SK-N-SH (cell line): Measurements from ENCODE around the gene CNTNAP2. TPM values are rescaled to one million over a fixed set of nuclear protein-coding genes. Genes with fewer than 3 reads are reported as not detected.

Source experiments
- CTCF ChIA-PET: fragments of 300-600, 350-600 bp; formaldehyde crosslinking; extraction: SDS; loops from one replicate; lab custom pipeline; 2021; lab: Yijun Ruan, JAX
- POLR2A ChIA-PET: fragments of 350-600 bp; sonication (Branson Sonifier 250); formaldehyde crosslinking; extraction: SDS; loops from one replicate; lab custom pipeline; 2020; ENCODE audit warnings: antibody characterized with exemption, inconsistent platforms; lab: Yijun Ruan, JAX
- DNase-seq: peaks from one replicate; pipeline ENCODE4 v3.0.0; 2012
- H2AFZ ChIP-seq: fragments of 200-600 bp; sonication (generic); 2 replicates; pipeline ENCODE4 v1.8.1; 2016; ENCODE audit warnings: antibody characterized with exemption, mild to moderate bottlenecking, low read depth
- H3F3A ChIP-seq: fragments of 200-600 bp; sonication (generic); replicated peaks from 2 replicates; pipeline ENCODE3; 2016; ENCODE audit warnings: antibody characterized with exemption, mild to moderate bottlenecking; ENCODE audit not compliant: insufficient read depth
- H3K27ac ChIP-seq, 2 experiments: fragments of 200-500 bp in 1 of 2; fragments of 200-600 bp in 1 of 2; sonication (Bioruptor generic) in 1 of 2; sonication (generic), shearing (Covaris generic) in 1 of 2; 2 replicates each; pipeline versions ENCODE4 v1.5.1 to v1.6.1; 2014 to 2016; ENCODE audit warnings: low read depth in 2 of 2, inconsistent platforms in 1 of 2, low read length in 1 of 2, mild to moderate bottlenecking in 1 of 2, mixed read lengths in 1 of 2
- H3K27me3 ChIP-seq: fragments of 200-600 bp; sonication (generic), shearing (Covaris generic); 2 replicates; pipeline ENCODE4 v1.6.1; 2016; ENCODE audit warnings: mixed run types; ENCODE audit not compliant: insufficient read depth
- H3K36me3 ChIP-seq, 2 experiments: fragments of 200-500 bp in 1 of 2; fragments of 200-600 bp in 1 of 2; sonication (Bioruptor generic) in 1 of 2; sonication (generic) in 1 of 2; replicated peaks in 1 of 2; 2 replicates each; pipeline versions ENCODE3 to v1.5.1; 2014 to 2016; ENCODE audit warnings: low read length in 1 of 2, mild to moderate bottlenecking in 1 of 2; ENCODE audit not compliant: insufficient read depth in 2 of 2, control insufficient read depth in 1 of 2
- H3K4me1 ChIP-seq, 2 experiments: fragments of 200-500 bp in 1 of 2; fragments of 200-600 bp in 1 of 2; sonication (Bioruptor generic) in 1 of 2; sonication (generic), shearing (Covaris generic) in 1 of 2; 2 replicates each; pipeline versions ENCODE4 v1.5.1 to v1.6.1; 2014 to 2016; ENCODE audit warnings: low read depth in 1 of 2, low read length in 1 of 2, mixed run types in 1 of 2; ENCODE audit not compliant: insufficient read depth in 2 of 2, control insufficient read depth in 1 of 2
- H3K4me2 ChIP-seq: fragments of 200-600 bp; sonication (generic), shearing (Covaris generic); 2 replicates; pipeline ENCODE4 v1.6.1; 2017; ENCODE audit warnings: mixed run types
- H3K4me3 ChIP-seq, 2 experiments: fragments of 200-500 bp in 1 of 2; fragments of 200-600 bp in 1 of 2; sonication (Bioruptor generic) in 1 of 2; sonication (generic), shearing (Covaris generic) in 1 of 2; 2 replicates each; pipeline versions ENCODE4 v1.5.1 to v1.8.1; 2014 to 2016; ENCODE audit warnings: low read depth in 2 of 2, inconsistent platforms in 1 of 2, low read length in 1 of 2, mild to moderate bottlenecking in 1 of 2, mixed read lengths in 1 of 2, moderate library complexity in 1 of 2
- H3K79me2 ChIP-seq: fragments of 200-600 bp; sonication (generic); 2 replicates; pipeline ENCODE4 v1.8.1; 2017; ENCODE audit warnings: mild to moderate bottlenecking; ENCODE audit not compliant: insufficient read depth
- H3K9ac ChIP-seq: fragments of 200-600 bp; sonication (generic); 2 replicates; pipeline ENCODE4 v1.6.1; 2017; ENCODE audit warnings: mixed run types
- H3K9me2 ChIP-seq: fragments of 200-600 bp; sonication (generic); 2 replicates; pipeline ENCODE4 v1.6.1; 2017; ENCODE audit warnings: mixed run types
- H3K9me3 ChIP-seq: fragments of 200-600 bp; sonication (generic); 2 replicates; pipeline ENCODE4 v1.6.1; 2017; ENCODE audit warnings: mixed run types, mild to moderate bottlenecking, moderate library complexity
- H4K20me1 ChIP-seq: fragments of 200-600 bp; sonication (generic); 2 replicates; pipeline ENCODE4 v1.6.1; 2017; ENCODE audit warnings: mild to moderate bottlenecking, mixed run types; ENCODE audit not compliant: insufficient read depth
- EP300 ChIP-seq, 2 experiments: IDR thresholded peaks; 2 replicates each; pipeline versions ENCODE4 v1.4.0 to v1.6.1; 2012; ENCODE audit warnings: borderline replicate concordance in 1 of 2, low read depth in 1 of 2, low read length in 1 of 2
- RAD21 ChIP-seq: IDR thresholded peaks from 2 replicates; pipeline ENCODE4 v1.6.1; 2012; ENCODE audit warnings: mild to moderate bottlenecking, low read length
- RFX5 ChIP-seq: IDR thresholded peaks from 2 replicates; pipeline ENCODE4 v1.6.1; 2012; ENCODE audit warnings: mild to moderate bottlenecking, improper control_type of control experiment, low read length
- SIN3A ChIP-seq: IDR thresholded peaks from 2 replicates; pipeline ENCODE4 v1.6.1; 2012; ENCODE audit warnings: low read depth, mild to moderate bottlenecking, low read length, moderate library complexity, borderline replicate concordance
- WGBS: methylation state at CpG from one replicate; pipeline ENCODE4 v1.1.6; 2017; ENCODE audit warnings: low lambda C conversion rate; 5-methylcytosine and 5-hydroxymethylcytosine counted together
- polyA plus RNA-seq, 3 experiments: library from polyadenylated mRNA; depleted of rRNA; stranded (reverse); fragments of >200 nt; gene quantifications; 2 replicates each; pipeline ENCODE4 v1.2.3, GENCODE V29; 2012
- TF ChIP-seq, protein P1 (sequence below): IDR thresholded peaks from 2 replicates; pipeline ENCODE4 v1.6.1; 2012; ENCODE audit warnings: mild to moderate bottlenecking, low read depth, low read length, moderate library complexity
- TF ChIP-seq, protein P2 (sequence below): fragments of 200-600 bp; sonication (generic); IDR thresholded peaks from 2 replicates; pipeline ENCODE4 v1.6.1; 2017; ENCODE audit warnings: antibody characterized with exemption, mild to moderate bottlenecking, moderate library complexity
- TF ChIP-seq, protein P3 (sequence below): IDR thresholded peaks from 2 replicates; pipeline ENCODE4; 2012
- TF ChIP-seq, protein P4 (sequence below): IDR thresholded peaks from 2 replicates; pipeline ENCODE4 v1.4.0; 2012; ENCODE audit warnings: low read depth

The CNTNAP2 gene
- polyA plus RNA-seq, 1 of the 3 experiments (the other 2 are of a cell fraction) = 3.4 TPM

DNA sequence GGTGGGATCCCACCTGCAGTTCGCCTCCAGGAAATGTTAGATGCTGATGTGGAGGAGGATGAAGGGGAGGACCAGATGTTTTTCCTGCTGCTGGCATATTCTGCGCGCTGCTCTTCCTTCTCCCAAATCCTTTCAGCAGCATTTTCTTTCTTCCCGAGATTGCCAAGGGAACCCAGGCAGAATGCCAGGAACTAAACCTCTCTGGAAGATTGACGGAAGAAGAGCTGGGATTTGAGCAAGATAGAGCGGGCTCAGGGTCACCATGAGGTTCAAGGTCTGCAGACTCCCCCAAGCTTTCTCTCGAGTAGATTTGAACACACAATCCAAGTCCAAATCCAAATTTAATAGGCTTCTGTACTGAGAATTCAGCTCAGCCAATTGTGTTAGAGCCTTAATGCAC, 2128.8 kb downstream of the CNTNAP2 start (continued):
- TF ChIP-seq, protein P1, sequence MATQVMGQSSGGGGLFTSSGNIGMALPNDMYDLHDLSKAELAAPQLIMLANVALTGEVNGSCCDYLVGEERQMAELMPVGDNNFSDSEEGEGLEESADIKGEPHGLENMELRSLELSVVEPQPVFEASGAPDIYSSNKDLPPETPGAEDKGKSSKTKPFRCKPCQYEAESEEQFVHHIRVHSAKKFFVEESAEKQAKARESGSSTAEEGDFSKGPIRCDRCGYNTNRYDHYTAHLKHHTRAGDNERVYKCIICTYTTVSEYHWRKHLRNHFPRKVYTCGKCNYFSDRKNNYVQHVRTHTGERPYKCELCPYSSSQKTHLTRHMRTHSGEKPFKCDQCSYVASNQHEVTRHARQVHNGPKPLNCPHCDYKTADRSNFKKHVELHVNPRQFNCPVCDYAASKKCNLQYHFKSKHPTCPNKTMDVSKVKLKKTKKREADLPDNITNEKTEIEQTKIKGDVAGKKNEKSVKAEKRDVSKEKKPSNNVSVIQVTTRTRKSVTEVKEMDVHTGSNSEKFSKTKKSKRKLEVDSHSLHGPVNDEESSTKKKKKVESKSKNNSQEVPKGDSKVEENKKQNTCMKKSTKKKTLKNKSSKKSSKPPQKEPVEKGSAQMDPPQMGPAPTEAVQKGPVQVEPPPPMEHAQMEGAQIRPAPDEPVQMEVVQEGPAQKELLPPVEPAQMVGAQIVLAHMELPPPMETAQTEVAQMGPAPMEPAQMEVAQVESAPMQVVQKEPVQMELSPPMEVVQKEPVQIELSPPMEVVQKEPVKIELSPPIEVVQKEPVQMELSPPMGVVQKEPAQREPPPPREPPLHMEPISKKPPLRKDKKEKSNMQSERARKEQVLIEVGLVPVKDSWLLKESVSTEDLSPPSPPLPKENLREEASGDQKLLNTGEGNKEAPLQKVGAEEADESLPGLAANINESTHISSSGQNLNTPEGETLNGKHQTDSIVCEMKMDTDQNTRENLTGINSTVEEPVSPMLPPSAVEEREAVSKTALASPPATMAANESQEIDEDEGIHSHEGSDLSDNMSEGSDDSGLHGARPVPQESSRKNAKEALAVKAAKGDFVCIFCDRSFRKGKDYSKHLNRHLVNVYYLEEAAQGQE = no peak
- TF ChIP-seq RFX5 (no peak), SIN3A (no peak), RAD21 (no peak)
- TF ChIP-seq, protein P2, sequence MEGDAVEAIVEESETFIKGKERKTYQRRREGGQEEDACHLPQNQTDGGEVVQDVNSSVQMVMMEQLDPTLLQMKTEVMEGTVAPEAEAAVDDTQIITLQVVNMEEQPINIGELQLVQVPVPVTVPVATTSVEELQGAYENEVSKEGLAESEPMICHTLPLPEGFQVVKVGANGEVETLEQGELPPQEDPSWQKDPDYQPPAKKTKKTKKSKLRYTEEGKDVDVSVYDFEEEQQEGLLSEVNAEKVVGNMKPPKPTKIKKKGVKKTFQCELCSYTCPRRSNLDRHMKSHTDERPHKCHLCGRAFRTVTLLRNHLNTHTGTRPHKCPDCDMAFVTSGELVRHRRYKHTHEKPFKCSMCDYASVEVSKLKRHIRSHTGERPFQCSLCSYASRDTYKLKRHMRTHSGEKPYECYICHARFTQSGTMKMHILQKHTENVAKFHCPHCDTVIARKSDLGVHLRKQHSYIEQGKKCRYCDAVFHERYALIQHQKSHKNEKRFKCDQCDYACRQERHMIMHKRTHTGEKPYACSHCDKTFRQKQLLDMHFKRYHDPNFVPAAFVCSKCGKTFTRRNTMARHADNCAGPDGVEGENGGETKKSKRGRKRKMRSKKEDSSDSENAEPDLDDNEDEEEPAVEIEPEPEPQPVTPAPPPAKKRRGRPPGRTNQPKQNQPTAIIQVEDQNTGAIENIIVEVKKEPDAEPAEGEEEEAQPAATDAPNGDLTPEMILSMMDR = no peak
- TF ChIP-seq, protein P3, sequence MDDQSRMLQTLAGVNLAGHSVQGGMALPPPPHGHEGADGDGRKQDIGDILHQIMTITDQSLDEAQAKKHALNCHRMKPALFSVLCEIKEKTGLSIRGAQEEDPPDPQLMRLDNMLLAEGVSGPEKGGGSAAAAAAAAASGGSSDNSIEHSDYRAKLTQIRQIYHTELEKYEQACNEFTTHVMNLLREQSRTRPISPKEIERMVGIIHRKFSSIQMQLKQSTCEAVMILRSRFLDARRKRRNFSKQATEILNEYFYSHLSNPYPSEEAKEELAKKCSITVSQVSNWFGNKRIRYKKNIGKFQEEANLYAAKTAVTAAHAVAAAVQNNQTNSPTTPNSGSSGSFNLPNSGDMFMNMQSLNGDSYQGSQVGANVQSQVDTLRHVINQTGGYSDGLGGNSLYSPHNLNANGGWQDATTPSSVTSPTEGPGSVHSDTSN = no peak
- TF ChIP-seq, all 33 proteins: peak for 0

DNA sequence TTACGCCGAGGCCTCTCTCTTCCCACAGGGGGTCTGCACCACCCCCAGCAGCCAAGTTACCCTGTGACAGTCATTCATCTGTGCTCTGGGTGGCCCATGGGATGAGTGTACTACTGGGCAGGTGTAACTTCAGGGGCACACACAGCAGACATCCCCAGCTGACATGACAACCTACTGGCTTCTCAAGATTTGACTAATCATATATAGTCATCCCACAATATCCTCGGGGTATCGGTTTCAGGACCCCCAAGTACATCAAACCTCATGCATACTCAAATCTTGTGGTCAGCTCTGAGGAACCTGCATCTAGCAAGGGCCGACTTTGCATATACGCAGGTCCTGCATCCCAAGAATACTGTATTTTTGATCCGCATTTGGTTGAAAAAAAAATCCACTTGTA, 2137.0 kb downstream of the CNTNAP2 start:
- Histone ChIP-seq H3F3A (no peaks in the 10 kb centered on the region), H3K9me3 (no peaks in the 10 kb centered on the region), H2AFZ (no peak overlapping the region), H3K36me3 (no peaks in the 10 kb centered on the region), H3K4me3 (no peak overlapping the region), H3K9me2 (no peaks in the 10 kb centered on the region), H3K79me2 (no peaks in the 10 kb centered on the region), H3K4me1 (no peaks in the 10 kb centered on the region; a peak in 1 of 4 replicates), H3K27me3 (no peaks in the 10 kb centered on the region), H3K4me2 (no peak overlapping the region), H3K27ac (no peak overlapping the region), H4K20me1 (no peaks in the 10 kb centered on the region), H3K9ac (no peak overlapping the region)
- WGBS = 70% methylated on average over 7 of the region's 7 CpGs
- DNase-seq = no peak
- no peak for TF ChIP-seq EP300 (IDR thresholded peaks at IDR 0.05; ENCODE audit: borderline replicate concordance in 1 of 2, low read depth in 1 of 2, low read length in 1 of 2)
- TF ChIP-seq, protein P4, sequence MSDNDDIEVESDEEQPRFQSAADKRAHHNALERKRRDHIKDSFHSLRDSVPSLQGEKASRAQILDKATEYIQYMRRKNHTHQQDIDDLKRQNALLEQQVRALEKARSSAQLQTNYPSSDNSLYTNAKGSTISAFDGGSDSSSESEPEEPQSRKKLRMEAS = no peak
- ChIA-PET CTCF (interaction anchor here (3.4 kb wide), 1 partner anchor 11 kb away, joined by 22 read pairs; no protein-coding TSS in a partner anchor), POLR2A (no interaction called here)
